ENCODE data around the gene MILR1.
A peak's percentile ranks its signal among the peaks of the same experiment; 100 is the strongest.
"Not testable (repeated sequence)": the region's sequence is repeated elsewhere in the genome, so short reads cannot be mapped to it uniquely, and the experiment has no call there.

Gene MILR1

GRCh38 chr17:64428406-64428805 is 20.5 kb upstream of the MILR1 start:
- no peak for DNase-seq (ENCODE audit: low spot score)

GRCh38 chr17:64430036-64430435 is 18.9 kb upstream of the MILR1 start:
- DNase-seq (ENCODE audit: low spot score) = not testable (repeated sequence)

- no peak for DNase-seq (ENCODE audit: low spot score)
These were observed 17.4 kb upstream of the MILR1 start for GRCh38 chr17:64431534-64431933.

DNA sequence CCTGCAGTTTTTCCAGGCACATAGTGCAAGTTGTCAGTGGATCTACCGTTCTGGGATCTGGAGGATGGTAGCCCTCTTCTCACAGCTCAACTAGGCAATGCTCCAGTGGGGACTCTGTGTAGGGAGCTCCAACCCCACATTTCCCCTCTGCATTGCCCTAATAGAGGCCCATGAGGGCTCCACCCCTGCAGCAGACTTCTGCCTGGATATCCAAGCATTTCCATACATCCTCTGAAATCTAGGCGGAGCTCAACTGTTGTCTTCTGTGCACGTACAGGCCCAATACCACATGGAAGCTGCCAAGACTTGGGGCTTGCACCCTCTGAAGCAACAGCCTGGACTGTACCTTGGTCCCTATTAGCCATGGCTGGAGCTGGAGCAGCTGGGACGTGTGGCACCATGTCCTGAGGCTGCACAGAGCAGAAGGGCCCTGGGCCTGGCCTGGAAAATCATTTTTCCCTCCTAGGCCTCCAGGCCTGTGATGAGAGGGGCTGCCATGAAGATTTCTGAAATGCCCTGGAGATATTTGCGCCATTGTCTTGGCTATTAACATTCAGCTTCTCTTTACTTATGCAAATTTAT is 10.9 kb upstream of the MILR1 start:
- DNase-seq (ENCODE audit: low spot score) = no peak

- not testable (repeated sequence) for DNase-seq (ENCODE audit: low spot score)
These were observed 9.4 kb upstream of the MILR1 start for GRCh38 chr17:64439521-64439920.

GRCh38 chr17:64439956-64440355 is 9.0 kb upstream of the MILR1 start:
- no peak for DNase-seq (ENCODE audit: low spot score)

- DNase-seq (ENCODE audit: low spot score) = no peak
These were observed 7.0 kb upstream of the MILR1 start for GRCh38 chr17:64441772-64442540.

GRCh38 chr17:64442541-64442971 is 6.4 kb upstream of the MILR1 start:
- no peak for DNase-seq (ENCODE audit: low spot score)

DNA sequence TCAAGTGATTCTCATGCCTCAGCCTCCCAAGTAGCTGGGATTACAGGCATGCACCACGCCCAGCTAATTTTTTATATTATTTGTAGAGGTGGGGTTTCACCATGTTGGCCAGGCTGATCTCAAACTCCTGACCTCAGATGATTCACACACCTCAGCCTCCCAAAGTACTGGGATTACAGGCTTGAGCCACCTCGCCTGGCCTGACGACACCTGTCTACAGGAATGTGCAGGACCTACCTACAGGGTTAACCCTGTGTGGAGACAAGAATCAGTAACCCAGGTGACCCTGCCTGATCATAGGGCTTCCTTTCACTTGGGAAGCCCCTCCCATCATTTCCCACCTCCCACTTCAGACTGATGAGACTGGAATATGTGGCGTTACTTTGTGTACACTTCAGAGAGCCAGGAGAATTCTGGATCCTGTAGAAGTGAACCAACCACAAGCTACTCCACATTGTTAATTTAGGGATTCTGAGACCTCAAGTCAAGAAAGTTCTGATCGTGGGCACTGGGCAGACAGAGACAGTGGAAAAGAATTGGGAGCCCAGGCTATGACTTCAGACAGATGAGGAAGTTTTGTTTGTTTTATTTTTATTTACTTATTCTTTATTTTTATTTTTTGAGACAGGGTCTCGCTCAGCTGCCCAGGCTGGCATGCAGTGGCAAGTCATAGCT is 5.7 kb upstream of the MILR1 start:
- DNase-seq (ENCODE audit: low spot score) = no peak

GRCh38 chr17:64447526-64447925 is 1.4 kb upstream of the MILR1 start:
- no peak for DNase-seq (ENCODE audit: low spot score)

DNA sequence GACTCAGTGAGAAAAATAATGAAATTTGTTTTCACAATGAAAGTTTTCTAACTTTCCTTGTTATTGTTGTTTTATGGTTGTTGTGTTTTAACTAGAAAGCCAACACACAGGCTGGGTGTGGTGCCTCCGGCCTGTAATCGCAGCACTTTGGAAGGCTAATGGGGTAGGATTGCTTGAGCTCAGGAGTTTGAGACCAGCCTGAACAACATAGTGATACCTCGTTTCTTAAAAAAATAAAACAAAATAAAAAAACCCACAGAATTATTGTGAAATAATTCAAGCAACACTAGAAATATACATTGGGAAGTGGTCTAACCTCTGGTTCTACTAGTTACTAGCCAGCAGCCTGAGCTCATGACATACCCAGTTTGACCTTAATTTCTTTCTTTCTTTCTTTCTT is 630 bp downstream of the MILR1 start:
- DNase-seq (ENCODE audit: low spot score) = no peak

DNA sequence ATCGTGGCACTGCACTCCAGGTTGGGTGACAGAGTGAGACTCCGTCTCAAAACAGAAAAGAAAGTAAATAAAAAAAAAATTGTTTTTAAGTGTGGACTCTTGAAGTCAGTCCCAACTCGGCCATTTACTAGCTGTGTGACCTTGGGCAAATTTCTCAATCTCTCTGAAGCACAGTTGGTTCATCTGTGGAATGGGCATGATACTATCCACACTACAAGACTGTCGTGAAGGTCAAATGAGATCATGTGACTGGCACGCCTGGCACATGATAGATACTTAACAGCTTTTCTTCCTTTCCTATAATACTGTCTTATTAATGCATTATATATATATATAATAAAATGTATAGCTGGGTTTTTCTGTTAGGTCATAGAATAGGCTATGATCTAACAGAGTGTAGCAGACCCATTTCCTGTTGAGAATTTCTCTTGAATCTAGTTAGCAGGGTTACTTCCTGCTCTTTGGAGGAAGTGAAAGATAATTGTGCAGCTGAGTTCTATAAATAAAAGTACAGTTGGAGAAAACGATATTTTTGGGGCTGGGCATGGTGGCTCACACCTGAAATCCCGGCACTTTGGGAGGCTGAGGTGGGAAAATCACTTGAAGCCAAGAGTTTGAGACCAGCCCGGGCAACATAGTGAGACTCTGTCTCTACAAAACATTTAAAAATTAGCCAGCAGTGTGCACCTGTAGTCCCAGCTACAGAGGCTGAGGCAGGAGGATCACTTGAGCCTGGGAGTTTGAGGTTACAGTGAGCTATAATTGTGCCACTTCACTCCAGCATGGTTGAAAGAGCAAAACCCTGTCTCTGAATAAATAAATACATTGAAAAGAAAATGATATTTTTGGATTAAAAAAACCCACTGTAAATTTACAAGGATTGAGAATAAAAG is 7.3 kb downstream of the MILR1 start:
- no peak for DNase-seq (ENCODE audit: low spot score)

- DNase-seq (ENCODE audit: low spot score) = no peak
These were observed 8.2 kb downstream of the MILR1 start for GRCh38 chr17:64457156-64457555.

DNA sequence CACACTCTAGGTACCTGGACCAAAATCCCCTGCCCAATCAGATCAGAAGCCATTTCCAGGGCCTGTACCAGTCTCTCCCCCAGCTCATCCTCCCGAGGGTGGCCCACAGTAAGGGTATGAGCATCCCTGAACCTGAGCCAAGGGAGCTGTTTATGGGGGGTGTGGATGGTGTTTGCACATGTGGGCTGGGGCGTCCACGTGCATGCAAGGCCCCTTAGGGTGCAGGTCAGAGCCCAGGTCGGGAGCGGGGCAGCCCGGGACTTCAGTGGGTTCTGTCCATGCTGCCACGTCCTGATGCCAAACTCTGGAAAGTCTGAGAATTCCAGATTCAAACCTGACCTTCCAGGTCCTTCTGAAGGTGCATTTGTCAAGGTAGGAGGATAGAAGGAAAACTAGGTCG is 9.8 kb downstream of the MILR1 start:
- DNase-seq (ENCODE audit: low spot score) = no peak

DNA sequence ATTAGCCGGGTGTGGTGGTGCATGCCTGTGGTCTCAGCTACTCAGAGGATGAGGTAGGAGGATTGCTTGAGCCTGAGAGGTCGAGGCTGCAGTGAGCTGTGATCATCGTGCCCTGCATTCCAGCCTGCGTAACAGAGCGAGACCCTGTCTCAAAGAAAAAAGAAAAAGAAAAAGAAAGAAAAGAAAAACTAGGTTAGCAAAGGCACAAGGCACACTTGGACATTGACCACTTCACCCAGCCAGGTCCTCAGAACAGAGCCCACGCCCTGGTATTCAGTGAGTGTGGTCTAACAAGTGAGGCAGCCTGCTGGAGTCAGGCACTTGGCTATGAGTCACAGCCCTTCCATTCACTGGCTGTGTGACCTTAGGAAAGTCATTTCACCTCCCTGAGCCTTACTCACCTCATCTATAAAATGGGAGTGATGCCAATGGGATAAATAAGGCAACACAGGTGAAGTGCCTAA is 10.4 kb downstream of the MILR1 start:
- DNase-seq (ENCODE audit: low spot score) = no peak

DNA sequence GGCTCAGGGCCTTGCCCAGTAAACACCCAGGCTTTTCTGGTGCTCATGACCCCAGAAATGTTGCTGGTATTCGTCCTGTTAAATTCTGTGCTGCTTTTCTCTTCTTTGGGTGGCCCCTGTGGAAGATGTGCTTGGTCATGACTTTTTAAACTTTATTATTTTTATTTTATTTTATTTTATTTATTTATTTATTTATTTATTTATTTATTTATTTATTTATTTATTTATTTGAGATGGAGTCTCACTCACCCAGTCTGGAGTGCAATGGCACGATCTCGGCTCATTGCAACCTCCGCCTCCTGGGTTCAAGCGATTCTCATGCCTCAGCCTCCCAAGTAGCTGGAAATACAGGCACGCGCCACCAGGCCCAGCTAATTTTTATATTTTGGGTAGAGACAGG is 10.9 kb downstream of the MILR1 start:
- DNase-seq (ENCODE audit: low spot score) = not testable (repeated sequence)

DNA sequence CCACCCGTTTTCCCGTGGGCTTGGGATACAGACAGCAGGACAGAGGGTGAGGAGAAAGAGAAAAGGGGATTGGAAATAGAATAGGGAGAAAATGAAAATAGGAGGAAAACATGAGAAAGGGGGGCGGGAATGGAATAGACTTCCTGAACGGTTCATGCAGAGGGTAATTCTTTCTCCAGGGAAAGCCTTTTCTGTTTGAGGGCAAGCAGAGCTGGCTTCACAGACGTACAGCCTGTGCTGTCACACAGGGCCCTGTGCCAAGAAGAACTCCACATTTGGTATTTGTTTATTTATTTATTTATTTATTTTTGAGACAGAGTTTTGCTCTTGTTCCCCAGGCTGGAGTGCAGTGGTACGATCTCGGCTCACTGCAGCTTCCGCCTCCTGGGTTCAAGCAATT is 12.0 kb downstream of the MILR1 start:
- DNase-seq (ENCODE audit: low spot score) = no peak

GRCh38 chr17:64461788-64462187 is 12.9 kb downstream of the MILR1 start:
- DNase-seq (ENCODE audit: low spot score) = no peak

GRCh38 chr17:64466019-64466735 is 17.3 kb downstream of the MILR1 start:
- DNase-seq (ENCODE audit: low spot score) = peak; percentile 29

- DNase-seq (ENCODE audit: low spot score) = not testable (repeated sequence)
These were observed 17.9 kb downstream of the MILR1 start for GRCh38 chr17:64466834-64467233.

DNA sequence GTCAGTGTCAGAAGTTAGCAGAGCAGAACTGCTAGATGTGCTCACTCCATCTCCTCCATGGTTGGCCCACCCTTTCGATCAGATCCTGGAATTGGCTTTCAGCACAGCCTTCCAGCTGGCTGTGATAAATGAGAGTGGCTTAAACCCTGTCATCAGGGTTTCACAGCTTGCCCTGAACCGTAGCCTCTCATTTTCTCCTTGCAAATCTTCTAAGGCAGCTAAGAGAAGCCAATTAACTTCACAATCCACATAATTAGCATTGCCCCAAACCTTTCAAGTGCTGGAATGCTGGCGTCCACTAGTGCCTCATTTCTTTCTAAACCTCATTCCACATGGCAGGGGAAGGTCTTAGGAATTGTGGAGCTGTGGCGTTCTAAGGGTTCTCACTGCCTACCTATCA is 21.7 kb downstream of the MILR1 start:
- no peak for DNase-seq (ENCODE audit: low spot score)
